ENCODE measurements around the gene TSPAN16. TPM values are rescaled to one million over a fixed set of nuclear protein-coding genes. Genes with fewer than 3 reads are reported as not detected.

The TSPAN16 gene
- total RNA-seq, 1 donor from 2014 or later, result not detected

- Mint-ChIP-seq H3K27ac (no peak overlapping the region), H3K4me3 (ENCODE audit: low read depth) (no peak overlapping the region), H3K4me1 (ENCODE audit: low read depth) (peaks cover 11% of the 10 kb centered on the region), H3K36me3 (ENCODE audit: insufficient read depth) (peaks cover 3% of the 10 kb centered on the region), H3K27me3 (no peaks in the 10 kb centered on the region), H3K9me3 (ENCODE audit: low read depth) (no peaks in the 10 kb centered on the region)
- TF ChIP-seq CTCF (IDR thresholded peaks at IDR 0.05; ENCODE audit: unreplicated experiment), result peak; percentile 21
- DNase-seq (ENCODE audit: low spot score, unreplicated experiment), result no peak
These were observed 25.5 kb downstream of the TSPAN16 start for GRCh38 chr19:11321191-11322126.

DNA sequence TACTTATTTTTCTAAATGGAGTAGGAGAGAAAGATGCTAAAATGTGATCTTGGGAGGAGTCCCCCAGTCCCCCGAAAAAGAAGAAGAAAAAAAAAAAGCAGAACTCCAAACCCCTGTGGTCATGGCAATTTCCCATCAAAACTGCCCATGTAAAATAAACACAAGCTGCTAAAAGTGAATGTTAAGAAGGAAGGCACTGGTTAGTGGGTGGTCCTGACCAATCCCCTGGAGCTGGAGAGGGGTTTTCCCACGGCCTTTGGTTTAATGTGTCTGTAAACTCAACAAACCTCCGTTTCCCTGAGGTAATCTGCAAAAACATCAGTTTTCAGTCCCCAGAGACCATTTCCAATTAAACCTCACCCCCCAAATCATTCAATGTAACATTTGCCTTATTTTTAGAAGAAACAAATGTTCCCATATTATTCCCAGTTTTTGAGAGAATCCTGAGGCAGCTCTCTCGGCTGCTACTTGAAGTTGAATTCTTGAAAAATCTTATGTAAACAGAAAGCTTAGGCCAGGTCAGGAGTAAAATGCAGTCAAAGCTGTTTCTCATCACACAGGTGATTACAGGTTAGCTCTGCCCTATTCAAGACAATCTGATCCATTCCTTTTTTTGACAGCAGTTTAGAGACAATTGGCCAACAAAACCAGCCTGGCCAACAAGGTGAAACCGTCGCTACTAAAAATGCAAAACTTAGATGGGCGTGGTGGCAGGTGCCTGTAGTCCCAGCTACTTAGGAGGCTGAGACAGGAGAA is 26.5 kb downstream of the TSPAN16 start:
- Mint-ChIP-seq H3K36me3 (ENCODE audit: insufficient read depth) (peaks cover 4% of the 10 kb centered on the region), H3K9me3 (ENCODE audit: low read depth) (no peaks in the 10 kb centered on the region), H3K4me1 (ENCODE audit: low read depth) (peaks cover 11% of the 10 kb centered on the region), H3K4me3 (ENCODE audit: low read depth) (no peak overlapping the region), H3K27me3 (no peaks in the 10 kb centered on the region), H3K27ac (peak overlapping the region; percentile 34)
- TF ChIP-seq CTCF (IDR thresholded peaks at IDR 0.05; ENCODE audit: unreplicated experiment), result no peak
- DNase-seq (ENCODE audit: low spot score, unreplicated experiment), result no peak

DNA sequence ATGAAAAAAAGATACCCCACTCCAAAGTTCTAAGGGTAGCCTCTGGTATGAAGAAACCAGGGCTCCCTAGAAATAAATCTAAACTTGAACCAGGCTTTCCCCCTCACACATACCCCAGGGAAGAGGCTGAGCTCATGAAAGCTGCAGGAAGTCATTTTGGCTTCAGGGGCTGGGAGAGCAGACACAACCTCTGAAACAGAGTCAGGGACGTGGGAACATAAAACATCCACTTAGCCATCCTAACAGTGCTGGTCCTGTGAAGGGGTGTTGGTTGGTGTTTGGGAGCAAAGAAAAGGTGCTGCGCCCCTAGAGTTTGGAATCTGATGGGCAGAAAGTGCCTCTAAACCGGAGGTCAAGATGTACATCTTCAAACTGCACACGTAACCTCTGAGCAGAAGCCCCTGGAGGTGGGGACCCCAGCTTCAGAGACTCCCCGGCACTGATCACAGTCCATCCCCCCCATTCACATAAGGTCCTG is 27.7 kb downstream of the TSPAN16 start:
- Mint-ChIP-seq H3K36me3 (ENCODE audit: insufficient read depth) (peaks cover 4% of the 10 kb centered on the region), H3K27ac (no peak overlapping the region), H3K27me3 (no peaks in the 10 kb centered on the region), H3K4me3 (ENCODE audit: low read depth) (no peak overlapping the region), H3K4me1 (ENCODE audit: low read depth) (peaks cover 11% of the 10 kb centered on the region), H3K9me3 (ENCODE audit: low read depth) (no peaks in the 10 kb centered on the region)
- no peak for DNase-seq (ENCODE audit: low spot score, unreplicated experiment)
- TF ChIP-seq CTCF (IDR thresholded peaks at IDR 0.05; ENCODE audit: unreplicated experiment), result no peak

DNA sequence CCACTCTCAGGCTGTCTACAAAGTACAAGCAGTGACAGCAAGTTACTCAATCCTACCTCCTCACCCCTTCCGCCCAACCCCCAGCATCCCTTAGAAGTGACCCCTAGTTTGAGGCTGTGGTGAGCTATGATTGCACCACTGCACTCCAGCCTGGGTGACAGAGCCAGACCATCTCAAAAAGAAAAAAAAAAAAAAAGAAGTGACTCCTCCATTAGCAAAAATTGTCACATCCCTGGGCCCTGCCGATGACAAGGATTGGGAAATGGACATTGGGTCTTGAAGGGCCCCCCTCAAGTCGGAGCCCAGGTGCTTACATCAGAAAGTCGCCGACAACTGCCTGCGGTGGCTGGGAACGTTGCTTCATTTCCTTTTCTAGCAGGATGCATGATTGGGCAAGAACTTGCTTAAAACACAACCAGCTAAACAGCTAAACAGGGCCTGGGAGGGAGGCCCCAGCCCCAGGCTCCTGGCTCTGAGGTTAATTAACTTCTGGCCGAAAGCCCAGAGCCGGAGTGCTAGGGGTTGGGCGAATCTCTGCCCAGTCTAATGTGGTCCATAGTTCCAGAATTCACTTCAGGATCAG is 28.2 kb downstream of the TSPAN16 start:
- no peaks in the 10 kb centered on the region for H3K9me3 Mint-ChIP-seq (ENCODE audit: low read depth)

More for the DNA sequence above, 28.2 kb downstream of the TSPAN16 start:
- H3K4me3 Mint-ChIP-seq (ENCODE audit: low read depth), result no peak overlapping the region
- H3K4me1 Mint-ChIP-seq (ENCODE audit: low read depth), result peaks cover 11% of the 10 kb centered on the region
- DNase-seq (ENCODE audit: low spot score, unreplicated experiment), result no peak
- H3K27me3 Mint-ChIP-seq, result no peaks in the 10 kb centered on the region
- H3K27ac Mint-ChIP-seq, result no peak overlapping the region
- H3K36me3 Mint-ChIP-seq (ENCODE audit: insufficient read depth), result peaks cover 4% of the 10 kb centered on the region
- TF ChIP-seq CTCF (IDR thresholded peaks at IDR 0.05; ENCODE audit: unreplicated experiment), result no peak
